Measurements from ENCODE around the gene CD300E.
"Not testable (repeated sequence)": the region's sequence is repeated elsewhere in the genome, so short reads cannot be mapped to it uniquely, and the experiment has no call there.

The CD300E gene

GRCh38 chr17:74597069-74597790, 26.3 kb downstream of the CD300E start:
- no peak for DNase-seq

GRCh38 chr17:74595037-74595750, 28.3 kb downstream of the CD300E start:
- no peak for DNase-seq

DNA sequence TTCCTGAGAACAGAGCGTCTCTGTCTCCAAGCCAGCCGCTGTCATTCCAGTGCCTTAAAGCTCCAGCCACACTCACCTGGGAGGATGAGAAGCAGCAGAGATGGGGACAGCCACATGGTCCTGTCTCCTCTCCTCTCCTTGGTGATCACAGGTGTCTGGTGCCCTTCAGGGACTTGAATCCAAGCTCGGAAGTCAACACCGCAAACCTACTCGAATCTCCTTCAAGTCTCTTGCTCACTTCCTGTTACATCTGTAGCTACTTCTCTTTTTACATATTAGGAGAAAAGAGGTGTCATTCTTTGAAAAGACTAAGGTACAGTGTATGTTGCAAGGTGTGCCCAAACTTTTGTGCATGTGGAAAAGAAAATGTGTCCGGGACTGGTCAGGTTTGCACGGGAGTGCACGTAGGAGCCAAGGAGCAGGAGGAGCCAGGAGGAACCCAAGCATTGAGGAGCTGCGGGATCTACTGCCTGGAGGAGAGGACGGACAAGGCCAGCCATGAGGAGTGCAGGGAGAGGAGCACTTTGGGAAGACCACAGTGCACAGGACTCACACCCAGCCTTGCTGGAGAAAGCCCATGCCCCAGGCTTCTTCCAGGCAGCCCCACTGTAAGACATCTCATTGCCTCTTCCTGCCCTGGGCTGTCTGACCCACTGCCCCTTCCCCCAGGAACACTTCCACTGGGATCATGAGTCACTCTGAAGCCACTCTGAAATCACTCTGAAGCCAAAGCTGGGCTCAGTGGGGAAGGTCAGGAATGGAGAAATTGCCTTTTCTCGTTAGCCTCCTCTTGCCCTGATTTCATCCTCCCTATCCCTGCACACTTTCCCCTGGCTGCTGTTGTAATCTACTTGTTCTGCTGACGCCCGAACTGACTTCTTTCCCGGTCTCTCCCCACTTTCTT, 31.2 kb downstream of the CD300E start, which contains the start of gene CD300LD:
TSS of gene CD300LD (minus strand) at position 197 of the 904 bp plus-strand sequence. CDS start at position 116, 81 bp downstream.
- no peak for DNase-seq

DNA sequence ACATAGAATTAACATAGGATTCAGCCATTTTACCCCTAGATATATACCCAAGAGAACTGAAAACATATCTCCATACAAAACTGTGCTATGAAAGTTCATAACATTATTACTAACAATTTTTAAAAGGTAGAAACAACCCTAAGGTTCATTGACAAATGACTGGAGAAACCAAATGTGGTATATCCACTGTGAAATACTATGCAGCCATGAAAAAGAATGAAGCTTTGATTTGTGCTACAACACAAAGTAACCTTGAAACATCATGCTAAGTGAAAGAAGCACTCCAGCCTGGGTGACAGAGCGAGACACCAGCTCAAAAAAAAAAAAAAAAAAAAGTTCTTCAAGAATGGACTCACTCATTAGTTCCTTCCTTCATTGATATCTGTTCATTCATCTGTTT, 32.0 kb downstream of the CD300E start:
- DNase-seq: no peak

DNA sequence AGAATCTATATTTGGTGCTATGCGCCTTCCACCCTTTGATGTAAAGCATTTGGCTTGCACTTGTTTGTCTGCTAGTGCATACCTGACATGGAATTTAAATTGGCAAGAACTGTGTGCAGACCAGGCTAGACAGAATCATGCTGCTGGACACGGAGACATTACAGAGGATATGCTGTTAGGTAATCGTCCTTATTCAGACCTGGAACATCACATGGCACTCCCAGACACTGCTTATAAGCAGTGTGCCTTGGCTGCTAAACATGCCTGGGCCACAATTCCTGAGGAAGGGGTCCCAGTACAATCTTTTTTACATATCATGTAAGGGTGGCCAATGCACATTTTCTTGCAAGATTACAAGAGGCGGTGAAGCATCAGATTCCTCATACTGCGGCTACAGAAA, 37.8 kb downstream of the CD300E start:
- DNase-seq: no peak

DNA sequence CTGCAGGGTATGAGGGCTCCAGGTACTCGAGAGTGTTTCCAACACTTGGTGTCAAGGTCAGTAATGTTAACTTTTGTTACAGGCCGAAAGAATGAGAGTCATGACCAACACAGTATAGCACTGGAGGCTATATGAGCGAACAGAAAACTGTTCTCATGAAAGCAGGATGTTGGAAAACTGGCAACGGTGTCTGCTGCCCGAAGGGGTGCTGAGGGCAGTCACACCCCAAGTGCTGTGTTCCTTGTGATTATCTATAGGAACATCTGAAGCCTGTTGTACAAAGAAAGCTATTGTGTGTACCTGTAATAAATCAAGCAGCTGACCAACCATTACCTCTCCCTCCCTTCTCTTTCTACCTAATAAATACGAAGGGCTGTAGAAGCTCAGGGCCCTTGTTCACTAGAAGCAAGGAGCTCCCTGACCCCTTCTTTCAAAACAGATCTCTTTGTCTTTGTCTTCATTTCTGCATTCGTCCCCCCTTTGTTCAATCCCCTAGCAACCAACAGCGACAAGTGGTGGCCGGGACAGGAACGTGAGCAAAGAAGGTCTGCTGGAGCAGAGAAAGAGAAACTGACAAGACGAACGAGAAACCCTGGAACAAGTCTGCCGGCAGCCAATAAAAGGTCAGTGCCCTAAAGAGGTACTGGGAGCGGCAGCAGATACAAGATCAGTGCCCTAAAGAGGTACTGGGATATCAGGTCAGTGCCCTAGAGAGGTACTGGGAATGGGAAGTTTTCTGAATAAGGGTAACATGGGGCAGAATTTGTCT, 39.1 kb downstream of the CD300E start:
- DNase-seq: no peak

DNA sequence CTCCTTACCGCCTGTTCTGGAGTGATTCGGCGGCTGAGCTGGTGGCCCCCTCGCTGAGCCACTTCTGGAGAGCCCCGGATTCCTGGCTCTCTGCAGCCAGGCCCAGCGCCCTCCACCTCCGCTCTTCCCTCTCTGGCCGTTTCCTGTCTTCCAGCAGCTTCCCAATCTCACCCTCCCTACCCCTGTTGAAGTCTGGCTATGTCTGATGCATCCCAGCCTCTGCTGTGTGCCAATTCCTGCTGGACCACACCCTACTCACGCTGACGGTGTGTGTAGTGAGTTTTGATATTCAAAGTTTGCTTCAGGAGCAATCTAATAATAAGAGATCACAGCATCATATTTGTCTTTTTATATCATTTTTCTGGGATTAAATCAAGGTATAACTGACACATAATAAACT, 40.9 kb downstream of the CD300E start:
- no peak for DNase-seq

DNA sequence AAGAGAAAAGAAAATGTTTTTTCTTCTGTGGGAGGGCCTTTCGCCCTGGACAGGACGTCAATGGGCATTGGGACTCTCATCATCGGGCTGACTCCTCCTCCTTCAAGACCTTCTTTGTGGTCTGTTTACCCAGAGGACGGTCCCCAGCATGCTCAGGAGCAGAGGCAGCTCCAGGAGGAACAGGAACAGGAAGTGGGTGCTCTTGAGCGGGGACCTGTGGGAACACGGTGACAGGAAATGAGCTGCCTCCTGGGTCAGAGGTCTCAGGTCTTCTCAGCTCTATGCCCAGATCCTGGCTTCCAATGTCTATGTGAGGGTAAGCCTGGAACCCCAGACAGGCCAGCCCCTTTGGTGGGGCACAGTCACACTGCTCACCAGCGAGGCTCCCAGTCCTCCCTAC, 43.6 kb downstream of the CD300E start:
- DNase-seq: no peak

- DNase-seq: no peak
Measured at GRCh38 chr17:74578979-74579378, 44.6 kb downstream of the CD300E start.

DNA sequence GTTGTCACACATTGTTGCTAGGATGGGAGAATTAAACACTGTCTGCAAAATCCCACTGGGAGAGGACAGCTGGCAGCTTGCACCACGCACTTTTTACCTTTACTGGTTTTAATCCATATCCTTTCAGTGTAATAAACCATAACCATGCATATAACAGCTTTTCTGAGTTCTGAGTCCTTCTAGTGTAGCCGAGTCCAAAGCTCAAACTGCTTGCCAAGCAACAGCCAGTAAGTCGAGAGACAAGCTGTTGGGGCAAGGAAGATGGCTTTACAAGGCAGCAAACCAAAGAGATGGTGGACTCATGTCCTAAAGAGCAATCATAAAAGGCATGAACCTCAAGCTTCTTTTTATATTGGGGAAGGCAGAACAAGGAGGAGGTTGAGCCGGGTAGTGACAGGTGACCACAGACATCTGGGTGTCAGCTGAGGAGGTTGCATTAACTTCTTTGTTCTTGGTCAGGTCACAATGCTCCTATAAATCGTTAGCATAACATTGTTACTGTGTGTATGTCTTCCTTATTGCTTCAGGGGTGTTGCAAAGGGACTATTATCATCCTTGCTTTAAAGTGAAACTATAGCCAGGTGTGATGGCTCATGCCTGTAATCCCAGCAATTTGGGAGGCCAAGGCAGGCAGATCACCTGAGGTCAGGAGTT, 48.9 kb downstream of the CD300E start:
- DNase-seq: no peak

- not testable (repeated sequence) for DNase-seq
Measured at GRCh38 chr17:74573635-74574034, 49.9 kb downstream of the CD300E start.

- no peak for DNase-seq
Measured at GRCh38 chr17:74573169-74573568, 50.4 kb downstream of the CD300E start.

- DNase-seq: no peak
Measured at GRCh38 chr17:74571621-74572270, 51.8 kb downstream of the CD300E start.

DNA sequence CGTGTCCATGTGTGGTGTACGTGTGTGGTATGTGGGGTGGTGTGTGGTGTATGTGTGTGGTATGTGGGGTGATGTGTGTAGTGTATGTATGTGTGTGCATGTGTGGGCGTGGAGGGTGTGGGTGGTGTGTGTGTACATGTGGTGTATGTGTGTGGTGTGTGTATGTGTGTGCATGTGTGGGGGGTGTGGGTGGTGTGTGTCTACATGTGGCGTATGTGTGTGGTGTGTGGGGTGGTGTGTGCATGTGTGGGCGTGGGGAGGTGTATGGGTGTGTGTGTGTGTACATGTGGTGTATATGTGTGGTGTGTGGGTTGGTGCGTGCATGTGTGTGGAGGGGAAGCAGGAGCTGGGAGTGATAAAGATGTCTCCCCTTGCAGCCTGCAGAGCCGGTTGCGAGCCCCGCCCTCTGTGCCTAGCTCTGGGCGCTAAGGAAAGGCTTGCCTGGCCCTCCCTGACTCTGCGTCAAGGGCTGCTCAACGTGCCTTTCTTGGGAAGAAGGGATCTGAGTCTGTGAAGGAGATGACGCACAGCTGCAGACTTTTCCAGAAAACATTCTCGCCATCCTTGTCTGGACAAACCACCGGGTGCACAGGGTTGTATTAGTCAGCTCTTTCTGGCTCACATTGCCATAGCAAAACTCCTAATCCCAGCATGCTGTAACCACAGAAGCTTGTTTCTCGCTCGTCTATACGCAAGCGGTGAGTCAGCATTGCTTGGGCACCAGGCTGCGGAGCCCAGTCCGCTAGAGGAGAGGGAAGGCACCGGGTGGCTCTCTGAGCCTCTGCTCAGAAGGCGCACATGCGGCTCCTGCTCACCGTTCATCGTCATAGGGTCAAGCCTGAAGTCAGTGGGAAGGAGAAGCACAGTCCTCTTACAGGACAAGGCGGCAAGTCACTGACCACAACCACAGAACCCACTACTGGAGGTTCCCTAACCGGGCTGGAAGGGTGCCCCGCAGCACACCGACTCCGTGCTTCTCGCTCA, 54.2 kb downstream of the CD300E start:
- peak; percentile 67 for DNase-seq

DNA sequence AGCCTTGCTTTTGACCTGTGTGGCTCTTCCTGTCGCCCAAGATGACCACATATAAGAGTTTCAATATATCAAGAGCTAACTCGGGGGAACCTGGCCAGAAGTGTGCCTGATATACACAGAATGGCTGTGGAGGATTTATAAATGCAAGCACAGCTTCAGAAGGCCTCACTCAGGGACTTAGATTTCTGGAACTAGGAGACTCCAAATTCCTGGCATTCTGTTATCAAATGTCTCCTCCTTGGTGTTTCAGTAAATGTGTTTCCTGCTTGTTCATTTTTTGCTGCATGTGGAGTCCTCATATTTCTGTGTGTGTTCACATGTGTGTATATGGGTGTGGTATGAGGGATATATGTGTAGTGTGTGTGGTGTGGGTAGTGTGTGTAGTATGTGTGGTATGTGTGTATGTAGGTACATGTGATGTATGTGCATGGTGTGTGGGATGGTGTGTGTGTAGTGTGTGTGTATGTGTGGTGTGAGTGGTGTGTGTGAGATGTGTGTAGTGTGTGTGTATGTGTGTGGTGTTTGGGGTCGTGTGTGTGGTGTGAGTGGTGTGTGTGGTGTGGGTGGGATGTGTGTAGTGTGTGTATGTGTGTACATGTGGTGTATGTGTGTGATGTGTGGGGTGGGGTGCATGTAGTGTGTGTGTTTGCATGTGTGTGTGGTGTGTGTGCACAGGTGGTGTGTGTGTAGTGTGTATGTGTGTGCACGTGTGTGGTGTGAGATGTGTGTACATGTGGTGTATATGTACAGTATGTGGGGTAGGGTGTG, 55.2 kb downstream of the CD300E start:
- DNase-seq: no peak

DNA sequence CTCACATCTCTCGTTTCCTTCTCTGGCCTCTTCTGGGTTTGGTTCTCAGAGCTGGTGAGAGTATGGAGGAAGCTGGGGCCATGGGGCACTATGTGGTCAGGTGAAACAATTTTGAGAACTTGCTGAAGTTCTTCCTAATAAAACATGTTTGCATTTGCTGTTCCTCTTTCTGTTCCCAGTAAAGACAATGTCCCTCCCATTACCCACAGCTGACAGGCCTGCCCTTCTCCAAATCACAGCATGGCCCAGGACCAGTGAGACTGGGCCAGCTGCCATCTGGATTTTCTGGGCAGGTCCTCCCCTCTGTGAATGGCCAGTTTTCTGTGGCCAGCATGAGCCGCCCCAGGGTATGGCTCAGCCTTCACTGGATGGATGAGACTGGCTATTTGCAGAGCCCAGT, 56.1 kb downstream of the CD300E start, which contains the start of gene CD300H:
TSS of gene CD300H (minus strand) at position 113 of the 400 bp plus-strand sequence.
- DNase-seq: no peak

GRCh38 chr17:74566132-74566753, 57.3 kb downstream of the CD300E start:
- DNase-seq: peak; percentile 59

- DNase-seq: no peak
Measured at GRCh38 chr17:74565126-74565525, 58.4 kb downstream of the CD300E start.

- no peak for DNase-seq
Measured at GRCh38 chr17:74563358-74563757, 60.2 kb downstream of the CD300E start.
